ENCODE data around the gene KCNC1. TPM values are rescaled to one million over a fixed set of nuclear protein-coding genes. Genes with fewer than 3 reads are reported as not detected.

KCNC1 gene
- total and polyA plus RNA-seq, 9 donors, result 0.02 to 0.18 (median 0.03) TPM; not detected in 5

GRCh38 chr11:17700991-17701390 lies 33.6 kb upstream of the KCNC1 start:
- TF ChIP-seq POLR2A (IDR thresholded peaks at IDR 0.05) (no peak), CTCF (IDR thresholded peaks at IDR 0.05) (no peak), EP300 (IDR thresholded peaks at IDR 0.05) (no peak)
- WGBS, 3 donors, result 87 to 94% (median 90%) methylated on average over 4 of the region's 4 CpGs

GRCh38 chr11:17702876-17703275 lies 31.7 kb upstream of the KCNC1 start:
- WGBS, 3 donors, result 58 to 72% (median 64%) methylated on average over 5 of the region's 5 CpGs

More at GRCh38 chr11:17700991-17701390, 33.6 kb upstream of the KCNC1 start:
- no peak overlapping the region for H3K4me3 ChIP-seq
- no peaks in the 10 kb centered on the region for H3K36me3 ChIP-seq
- H3K4me1 ChIP-seq (ENCODE audit: insufficient read depth), result no peaks in the 10 kb centered on the region
- no peaks in the 10 kb centered on the region for H3K27me3 ChIP-seq
- H3K27ac ChIP-seq, result no peak overlapping the region
- H3K9me3 ChIP-seq, result no peaks in the 10 kb centered on the region
- intact Hi-C loops (cut with DNase I), result no loop called here
- DNase-seq, result no peak

GRCh38 chr11:17703951-17704350 lies 30.6 kb upstream of the KCNC1 start:
- no peak overlapping the region for H3K27ac ChIP-seq
- intact Hi-C loops (cut with DNase I), result no loop called here
- no peak for DNase-seq
- no peak overlapping the region for H3K4me3 ChIP-seq
- no peak for TF ChIP-seq CTCF (IDR thresholded peaks at IDR 0.05)
- no peak for TF ChIP-seq POLR2A (IDR thresholded peaks at IDR 0.05)
- TF ChIP-seq EP300 (IDR thresholded peaks at IDR 0.05), result no peak
- H3K9me3 ChIP-seq, result no peaks in the 10 kb centered on the region
- 88 to 94% (median 94%) methylated on average over 2 of the region's 2 CpGs for WGBS, 3 donors
- H3K27me3 ChIP-seq, result no peaks in the 10 kb centered on the region
- H3K36me3 ChIP-seq, result no peaks in the 10 kb centered on the region
- H3K4me1 ChIP-seq (ENCODE audit: insufficient read depth), result no peaks in the 10 kb centered on the region

More at GRCh38 chr11:17702876-17703275, 31.7 kb upstream of the KCNC1 start:
- Histone ChIP-seq H3K27ac (no peak overlapping the region), H3K36me3 (no peaks in the 10 kb centered on the region), H3K9me3 (no peaks in the 10 kb centered on the region), H3K27me3 (no peaks in the 10 kb centered on the region), H3K4me1 (ENCODE audit: insufficient read depth) (no peaks in the 10 kb centered on the region), H3K4me3 (no peak overlapping the region)
- DNase-seq, result no peak
- TF ChIP-seq EP300 (IDR thresholded peaks at IDR 0.05) (no peak), POLR2A (IDR thresholded peaks at IDR 0.05) (no peak), CTCF (IDR thresholded peaks at IDR 0.05) (no peak)
- intact Hi-C loops (cut with DNase I), result no loop called here

- Histone ChIP-seq H3K9me3 (no peaks in the 10 kb centered on the region), H3K27ac (no peak overlapping the region), H3K4me1 (ENCODE audit: insufficient read depth) (no peaks in the 10 kb centered on the region), H3K4me3 (no peak overlapping the region), H3K27me3 (no peaks in the 10 kb centered on the region), H3K36me3 (no peaks in the 10 kb centered on the region)
- DNase-seq, result no peak
- WGBS, 3 donors, result 43 to 61% (median 48%) methylated on average over 4 of the region's 4 CpGs
- intact Hi-C loops (cut with DNase I), result no loop called here
- no peak for TF ChIP-seq CTCF (IDR thresholded peaks at IDR 0.05)
- no peak for TF ChIP-seq EP300 (IDR thresholded peaks at IDR 0.05)
- no peak for TF ChIP-seq POLR2A (IDR thresholded peaks at IDR 0.05)
These were observed 26.8 kb upstream of the KCNC1 start for GRCh38 chr11:17707830-17708229.
